Measurements from ENCODE around the gene COBL.

COBL gene

GRCh38 chr7:51246258-51247245 is 70.1 kb downstream of the COBL start:
- DNase-seq: no peak

DNA sequence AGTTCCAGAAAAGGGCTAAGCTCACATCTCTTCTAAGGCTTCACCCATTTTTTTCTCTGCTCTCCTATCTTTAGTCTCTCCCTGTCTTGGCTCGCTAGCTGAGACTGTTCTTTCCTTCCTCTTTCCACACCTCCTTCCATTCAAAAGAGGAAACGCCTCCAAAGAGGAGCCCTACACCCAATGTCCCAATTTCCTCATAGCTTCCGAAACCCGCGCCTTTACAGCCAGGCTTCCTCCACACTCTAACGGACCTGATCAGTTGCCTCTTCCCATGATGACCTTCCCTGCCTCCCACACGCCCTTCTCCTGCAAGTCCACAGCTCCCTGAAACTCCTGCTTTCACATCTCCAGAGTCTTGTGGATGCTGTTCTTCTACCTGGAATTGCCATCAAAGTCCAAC is 71.7 kb downstream of the COBL start:
- no peak for DNase-seq

GRCh38 chr7:51244053-51244452 is 72.6 kb downstream of the COBL start:
- no peak for DNase-seq

- no peak for DNase-seq
Measured at GRCh38 chr7:51243631-51244030, 73.0 kb downstream of the COBL start.

- no peak for DNase-seq
Measured at GRCh38 chr7:51242881-51243518, 73.6 kb downstream of the COBL start.

DNA sequence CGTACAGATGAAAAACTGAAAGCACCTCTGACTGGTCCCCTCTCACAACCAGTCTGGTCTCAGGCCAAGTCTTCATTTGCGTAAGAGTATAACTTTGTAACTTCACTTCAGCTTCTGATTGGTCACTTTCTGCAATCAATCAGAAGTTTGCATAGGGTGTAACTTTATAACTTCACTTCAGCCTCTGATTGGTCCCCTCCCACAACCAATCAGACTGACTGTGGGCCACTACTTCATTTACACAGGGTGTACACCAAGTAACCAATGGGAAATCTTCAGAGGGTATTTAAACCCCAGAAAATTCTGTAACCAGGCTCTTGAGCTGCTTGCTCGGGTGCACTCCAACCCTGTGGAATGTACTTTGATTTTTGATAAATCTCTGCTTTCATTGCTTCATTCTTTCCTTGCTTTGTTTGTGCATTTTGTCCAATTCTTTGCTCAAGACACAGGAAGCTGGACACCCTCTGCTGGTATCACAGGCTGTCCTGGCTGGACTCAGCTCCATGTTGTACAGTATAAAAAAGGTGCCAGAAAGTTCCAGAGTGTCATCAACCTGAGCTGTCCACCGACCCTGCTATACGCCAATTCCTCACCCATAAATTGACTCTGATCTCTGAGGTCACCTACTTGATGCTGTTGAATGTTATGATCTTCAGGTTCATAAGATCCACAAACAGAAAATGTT is 74.5 kb downstream of the COBL start:
- no peak for DNase-seq

GRCh38 chr7:51240868-51241267 is 75.7 kb downstream of the COBL start:
- DNase-seq: no peak

DNA sequence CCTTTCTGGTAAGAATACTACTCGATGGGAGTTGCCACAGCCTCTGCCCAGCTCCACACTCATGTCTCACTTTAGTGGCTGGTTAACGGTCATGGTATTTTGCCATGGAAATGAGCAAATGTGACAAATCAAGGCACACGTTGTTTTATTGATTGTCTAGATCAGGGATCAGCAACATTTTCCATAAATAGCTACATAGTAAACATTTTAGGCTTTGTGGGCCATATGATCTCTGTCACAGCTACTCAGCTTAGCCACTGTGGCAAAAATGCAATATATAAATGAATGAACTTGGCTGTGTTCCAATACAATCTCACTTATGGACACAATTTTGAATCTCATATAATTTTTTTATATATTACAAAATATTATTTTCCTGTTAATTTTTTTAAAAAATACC is 76.9 kb downstream of the COBL start:
- no peak for DNase-seq

GRCh38 chr7:51238981-51239495 is 77.6 kb downstream of the COBL start:
- no peak for DNase-seq

DNA sequence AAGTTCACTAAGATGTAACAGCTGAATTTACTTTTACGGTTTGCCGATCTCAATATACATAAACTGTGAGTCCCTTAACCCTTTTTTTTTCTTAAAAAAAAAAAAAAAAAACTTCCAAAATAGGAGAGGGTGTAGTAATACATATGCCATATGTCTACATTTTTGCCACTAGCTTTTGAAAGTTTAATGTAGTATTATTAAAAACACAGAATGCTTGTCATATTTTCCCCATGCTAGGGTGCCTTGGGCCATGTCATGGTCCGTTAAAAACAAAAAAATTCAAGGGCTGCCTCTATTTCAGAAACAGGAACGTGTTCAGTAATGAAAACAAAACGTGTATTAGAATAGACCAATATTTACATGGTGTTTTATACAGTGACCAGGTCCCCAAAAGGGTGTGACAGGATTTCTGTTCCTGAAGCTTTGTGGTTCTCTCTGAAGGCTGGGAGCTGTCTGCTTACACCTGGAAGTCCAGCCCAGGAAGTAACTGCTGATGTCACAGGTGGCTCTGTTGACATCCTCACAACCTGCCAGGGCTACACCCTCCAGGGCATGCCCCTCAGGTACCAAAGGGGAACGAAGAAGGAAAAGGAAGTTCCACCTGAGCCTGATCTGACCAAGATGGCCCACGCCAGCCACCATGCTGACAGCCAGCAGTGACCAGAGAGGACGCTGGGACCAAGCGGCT is 79.0 kb downstream of the COBL start:
- no peak for DNase-seq

- no peak for DNase-seq
Measured at GRCh38 chr7:51236470-51237132, 80.0 kb downstream of the COBL start.

DNA sequence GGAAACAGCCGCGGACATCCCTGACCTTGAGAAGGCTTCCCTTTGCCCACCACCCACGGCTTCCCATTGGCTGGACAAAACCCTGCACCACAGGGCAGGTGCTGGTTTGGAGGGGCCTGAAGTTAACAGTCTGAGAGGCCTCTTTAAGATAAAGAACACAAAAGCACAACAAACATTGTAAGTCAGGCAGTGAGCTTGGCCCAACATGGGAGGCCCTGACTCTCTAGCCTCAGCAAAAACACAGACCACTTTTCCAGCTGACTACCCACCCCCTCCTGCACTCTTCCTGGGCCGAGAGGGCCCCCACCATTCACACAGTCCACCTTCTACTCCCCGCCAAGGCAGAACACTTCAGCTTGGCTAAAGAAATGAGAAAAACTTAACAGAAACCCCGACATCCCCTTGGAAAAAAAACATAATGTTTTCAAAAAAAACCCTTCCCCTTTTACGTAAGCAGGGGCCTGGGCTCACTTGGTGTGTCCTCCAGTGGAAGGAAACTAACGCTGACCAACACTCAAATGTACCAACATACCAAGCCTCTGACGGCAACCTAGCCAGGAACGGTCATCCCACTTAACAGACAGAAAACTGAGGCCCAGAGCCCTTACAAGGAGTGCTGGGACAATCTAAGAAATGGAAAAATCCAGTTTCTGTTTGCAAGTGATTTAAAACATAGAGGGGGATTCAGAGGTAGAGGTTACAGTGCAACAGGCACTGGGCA is 80.9 kb downstream of the COBL start:
- DNase-seq: no peak

DNA sequence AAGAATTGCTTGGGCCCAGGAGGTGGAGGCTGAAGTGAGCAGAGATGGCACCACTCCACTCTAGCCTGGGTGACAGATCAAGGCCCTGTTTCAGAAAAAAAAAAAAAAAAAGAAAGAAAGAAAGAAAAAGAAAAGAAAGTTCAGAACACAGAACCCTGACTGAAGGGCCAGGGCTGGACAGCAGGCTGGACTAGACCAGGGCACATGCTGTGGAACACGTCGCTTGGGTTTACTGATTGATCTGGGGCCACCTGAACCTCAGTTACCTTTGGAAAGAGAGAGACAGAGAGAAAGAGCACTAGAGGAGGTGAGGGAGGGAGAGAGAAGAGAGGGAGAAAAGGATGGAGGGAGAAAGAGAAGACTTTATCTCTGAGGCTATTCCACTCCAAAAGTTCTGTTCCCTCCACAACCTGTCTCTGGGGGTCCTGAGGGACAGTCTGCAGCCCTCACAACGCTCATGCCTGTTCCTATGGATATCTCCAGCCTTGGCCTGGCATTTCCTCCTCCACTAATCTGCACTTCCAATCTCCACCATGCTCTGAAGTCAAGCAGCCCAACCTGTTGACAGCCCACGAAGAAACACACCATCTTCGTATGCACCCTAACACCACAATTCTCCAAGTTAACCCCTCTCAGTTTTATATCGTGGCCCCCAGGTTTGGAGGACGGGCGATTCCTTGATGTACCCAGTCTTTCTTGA is 81.8 kb downstream of the COBL start:
- DNase-seq: no peak

DNA sequence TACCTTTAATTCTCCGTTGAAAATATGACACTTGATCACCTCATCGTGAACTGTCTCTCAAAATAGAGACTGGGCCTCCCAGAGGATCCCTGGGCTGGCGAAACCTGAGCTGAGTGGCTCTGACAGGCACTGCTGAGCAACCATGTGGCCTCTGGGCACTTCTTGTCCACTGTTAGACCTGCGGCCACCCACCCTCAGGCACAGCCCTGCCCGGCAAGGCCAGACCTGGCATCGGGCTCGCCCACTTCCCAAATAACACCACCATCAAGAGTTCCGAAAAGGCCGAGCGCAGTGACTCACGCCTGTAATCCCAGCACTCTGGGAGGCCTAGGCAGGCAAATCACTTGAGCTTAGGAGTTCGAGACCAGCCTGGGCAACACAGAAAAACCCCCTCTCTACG is 82.5 kb downstream of the COBL start:
- DNase-seq: no peak

DNA sequence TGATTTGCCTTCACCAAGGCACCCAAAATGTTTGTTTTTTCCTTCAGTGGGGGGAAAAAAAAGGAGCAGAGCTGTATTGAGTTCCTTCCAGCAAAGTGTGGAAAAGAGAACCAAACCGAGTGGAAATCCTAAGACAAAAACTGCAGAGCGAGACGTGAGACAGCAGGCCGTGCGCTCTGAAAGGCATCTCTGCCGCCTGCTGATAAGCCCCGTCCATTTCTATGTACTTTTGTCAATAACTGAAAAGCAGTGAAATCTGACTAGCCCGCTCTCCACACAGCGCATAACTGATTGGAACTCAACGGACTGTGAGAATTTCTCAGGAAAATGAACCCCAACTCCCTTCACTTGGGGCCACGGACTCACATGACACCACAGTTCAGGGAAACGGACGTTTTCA is 83.2 kb downstream of the COBL start:
- no peak for DNase-seq

- no peak for DNase-seq
Measured at GRCh38 chr7:51230723-51231122, 85.9 kb downstream of the COBL start.

- no peak for DNase-seq
Measured at GRCh38 chr7:51230324-51230625, 86.3 kb downstream of the COBL start.

DNA sequence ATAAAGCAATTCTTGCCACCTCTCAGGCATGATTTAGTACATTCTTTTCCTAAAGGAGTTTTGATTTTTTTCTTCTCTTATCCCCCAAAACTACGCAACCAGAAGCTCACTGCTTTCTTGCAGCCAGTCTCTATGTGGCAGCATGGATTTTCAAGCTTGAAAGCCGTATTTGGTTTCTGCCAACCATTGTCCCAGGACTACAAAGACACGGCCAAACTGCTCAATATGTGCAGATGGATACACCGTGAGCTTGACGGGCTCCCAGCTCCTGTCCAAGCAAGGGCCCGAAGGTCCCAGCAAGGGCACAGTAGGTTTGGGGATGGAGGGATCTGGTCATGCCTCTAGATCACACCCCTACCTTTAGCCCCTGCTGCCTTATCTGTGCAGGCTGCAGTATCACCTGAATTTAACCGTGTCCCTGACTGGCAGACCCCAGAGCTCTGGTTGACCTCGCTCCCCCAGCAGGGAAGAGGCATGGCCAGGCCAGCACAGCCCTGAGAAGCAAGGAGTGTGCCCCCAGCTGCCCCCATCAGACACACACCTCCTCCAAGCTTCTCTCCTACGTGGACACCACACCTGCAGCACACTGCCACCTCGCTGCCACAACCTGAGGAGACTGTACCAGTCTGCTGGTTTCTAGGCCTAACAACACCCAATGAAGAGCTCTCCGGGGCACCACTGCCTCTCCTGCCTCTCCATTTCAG is 86.8 kb downstream of the COBL start:
- DNase-seq: no peak

DNA sequence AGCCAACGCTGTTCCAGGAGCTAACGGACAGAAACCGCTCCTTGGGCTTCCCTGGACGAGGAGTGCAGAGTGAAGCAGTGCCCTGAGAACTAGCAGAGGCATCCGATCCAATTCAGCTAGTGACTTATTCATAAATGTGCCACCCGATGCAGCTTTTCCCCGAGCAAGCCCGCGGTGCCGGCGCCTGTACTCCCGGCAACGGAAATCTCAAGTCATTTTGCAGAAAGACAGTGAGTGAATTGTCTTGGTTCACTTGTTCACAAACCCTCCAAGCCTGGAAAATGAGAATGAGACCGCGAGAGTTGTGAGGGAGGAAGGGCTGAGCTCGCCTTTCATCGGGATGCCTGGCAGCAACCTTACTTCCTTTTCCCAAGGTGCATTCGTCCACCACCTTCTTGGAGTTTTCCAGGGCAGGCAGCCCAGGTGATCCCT is 87.5 kb downstream of the COBL start:
- no peak for DNase-seq

- DNase-seq: no peak
Measured at GRCh38 chr7:51228386-51228958, 88.1 kb downstream of the COBL start.
